Measurements from ENCODE around the gene POU4F3.
"Not testable (repeated sequence)": the region's sequence is repeated elsewhere in the genome, so short reads cannot be mapped to it uniquely, and the experiment has no call there.

Gene POU4F3, protein sequence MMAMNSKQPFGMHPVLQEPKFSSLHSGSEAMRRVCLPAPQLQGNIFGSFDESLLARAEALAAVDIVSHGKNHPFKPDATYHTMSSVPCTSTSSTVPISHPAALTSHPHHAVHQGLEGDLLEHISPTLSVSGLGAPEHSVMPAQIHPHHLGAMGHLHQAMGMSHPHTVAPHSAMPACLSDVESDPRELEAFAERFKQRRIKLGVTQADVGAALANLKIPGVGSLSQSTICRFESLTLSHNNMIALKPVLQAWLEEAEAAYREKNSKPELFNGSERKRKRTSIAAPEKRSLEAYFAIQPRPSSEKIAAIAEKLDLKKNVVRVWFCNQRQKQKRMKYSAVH

DNA sequence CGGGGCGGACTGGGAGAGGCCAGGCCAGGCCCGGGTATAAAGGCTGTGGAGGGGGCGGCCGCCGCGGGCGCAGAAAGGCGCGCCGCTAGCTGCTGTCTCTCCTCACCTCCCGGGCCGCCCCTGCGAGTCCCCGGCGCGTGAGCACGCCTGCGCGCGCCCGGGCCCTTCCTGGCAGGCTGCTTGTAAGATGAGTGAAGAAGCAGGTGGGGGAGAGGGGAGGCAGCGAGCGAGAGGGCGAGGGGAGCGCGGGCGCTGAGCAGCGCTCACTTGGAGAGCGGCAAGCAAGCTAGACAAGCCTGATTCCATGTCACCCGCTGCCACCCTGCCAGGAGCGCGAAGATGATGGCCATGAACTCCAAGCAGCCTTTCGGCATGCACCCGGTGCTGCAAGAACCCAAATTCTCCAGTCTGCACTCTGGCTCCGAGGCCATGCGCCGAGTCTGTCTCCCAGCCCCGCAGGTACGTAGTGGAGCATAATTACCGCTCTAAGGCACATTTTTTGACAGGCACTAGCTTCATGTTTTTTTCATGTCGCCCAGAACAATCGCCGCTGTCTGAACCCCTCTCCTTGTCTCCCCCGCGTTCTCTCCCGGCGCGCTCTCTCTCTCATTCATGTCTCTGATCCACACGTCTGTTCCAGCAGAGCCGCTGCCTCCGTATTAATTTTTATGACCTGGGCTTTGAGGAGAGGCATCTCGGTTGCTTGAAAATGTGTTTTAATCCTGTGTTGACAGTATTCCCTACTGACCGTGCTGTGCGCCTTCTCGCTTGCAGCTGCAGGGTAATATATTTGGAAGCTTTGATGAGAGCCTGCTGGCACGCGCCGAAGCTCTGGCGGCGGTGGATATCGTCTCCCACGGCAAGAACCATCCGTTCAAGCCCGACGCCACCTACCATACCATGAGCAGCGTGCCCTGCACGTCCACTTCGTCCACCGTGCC lies at the start of gene POU4F3:
Gene POU4F3, plus strand, starts transcription at position 66 of the 941 bp plus-strand sequence. Its CDS starts 274 bp downstream, at position 340.
- DNase-seq = no peak

DNA sequence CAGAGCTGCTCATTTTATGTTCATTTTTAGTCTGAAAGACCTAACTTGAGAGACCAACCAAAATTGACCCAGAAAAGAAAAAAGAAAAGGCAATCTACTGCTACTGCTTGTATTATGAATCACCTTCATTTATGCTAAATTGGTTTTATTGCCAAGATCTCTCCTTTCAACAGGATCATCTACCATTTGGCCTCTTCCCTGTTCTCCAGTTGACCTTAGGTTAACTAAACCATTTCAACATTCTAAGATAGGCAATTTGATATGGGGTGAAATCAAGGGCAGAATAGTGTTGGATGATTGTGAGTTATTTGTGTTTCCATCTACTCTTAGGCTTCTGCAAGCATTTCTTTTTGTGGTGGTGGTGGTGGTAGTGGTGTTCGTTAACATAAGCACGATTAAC lies 48.3 kb upstream of the POU4F3 start:
- DNase-seq = no peak

DNA sequence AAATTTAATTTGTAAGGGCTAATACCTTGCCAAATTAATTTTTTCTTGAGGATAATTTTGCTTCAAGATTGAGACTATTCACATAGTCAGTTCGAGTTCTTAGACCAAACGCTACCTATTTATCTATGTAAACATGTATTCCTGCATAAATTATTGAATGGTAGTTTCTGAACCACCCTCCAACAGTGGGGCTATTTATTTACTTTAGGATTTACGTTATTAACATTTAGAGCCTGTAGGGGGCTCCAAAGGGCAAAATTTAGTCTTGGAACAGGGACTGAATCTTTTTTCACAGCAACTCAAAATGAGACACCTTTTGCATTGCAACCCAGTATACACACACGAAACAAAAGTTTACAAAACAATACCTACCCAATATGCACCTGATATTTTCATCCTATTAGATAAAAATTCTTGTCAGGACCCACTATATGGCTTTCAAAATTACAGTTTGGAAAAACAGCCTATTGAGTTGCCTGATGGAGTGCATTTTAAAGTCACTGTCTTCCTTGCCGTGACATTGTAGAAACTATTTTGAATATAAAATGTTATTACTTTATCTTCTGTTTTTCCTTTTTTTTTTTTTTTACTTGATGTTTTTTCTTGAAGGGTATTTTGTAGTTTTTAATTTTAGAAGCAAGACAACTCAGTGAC lies 47.1 kb upstream of the POU4F3 start:
- DNase-seq = no peak

DNA sequence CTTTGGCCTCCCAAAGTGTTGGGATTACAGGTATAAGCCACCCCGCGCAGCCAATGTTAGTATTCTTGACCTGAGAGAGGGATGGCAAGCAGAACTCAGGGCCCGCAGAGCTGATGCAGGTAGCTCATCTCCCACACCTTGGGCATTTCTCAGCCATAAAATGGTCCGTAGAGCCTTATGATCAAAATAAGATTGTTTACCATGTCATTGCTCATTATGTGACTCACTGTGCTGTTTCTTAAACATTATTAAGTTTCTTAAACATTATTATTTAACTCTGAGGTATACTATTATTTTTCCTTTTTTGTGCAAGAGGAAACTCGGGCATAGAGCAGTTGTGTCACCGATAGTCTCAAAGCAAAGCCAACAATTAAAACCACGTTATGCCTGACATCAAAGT lies 42.4 kb upstream of the POU4F3 start:
- no peak for DNase-seq

DNA sequence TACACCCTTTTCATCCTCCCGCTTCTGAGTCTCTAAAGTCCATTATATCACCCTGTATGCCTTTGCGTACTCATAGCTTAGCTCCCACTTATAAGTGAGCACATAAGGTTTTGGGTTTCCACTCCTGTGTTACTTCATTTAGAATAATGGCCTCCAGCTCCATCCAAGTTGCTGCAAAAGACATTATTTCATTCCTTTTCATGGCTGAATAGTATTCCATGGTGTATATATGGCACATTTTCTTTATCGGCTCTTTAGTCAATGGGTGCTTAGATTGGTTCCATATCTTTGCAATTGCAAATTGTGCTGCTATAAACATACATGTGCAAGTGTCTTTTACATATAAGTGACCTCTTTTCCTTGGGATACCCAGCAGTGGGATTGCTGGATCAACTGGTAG lies 39.7 kb upstream of the POU4F3 start:
- DNase-seq = not testable (repeated sequence)

DNA sequence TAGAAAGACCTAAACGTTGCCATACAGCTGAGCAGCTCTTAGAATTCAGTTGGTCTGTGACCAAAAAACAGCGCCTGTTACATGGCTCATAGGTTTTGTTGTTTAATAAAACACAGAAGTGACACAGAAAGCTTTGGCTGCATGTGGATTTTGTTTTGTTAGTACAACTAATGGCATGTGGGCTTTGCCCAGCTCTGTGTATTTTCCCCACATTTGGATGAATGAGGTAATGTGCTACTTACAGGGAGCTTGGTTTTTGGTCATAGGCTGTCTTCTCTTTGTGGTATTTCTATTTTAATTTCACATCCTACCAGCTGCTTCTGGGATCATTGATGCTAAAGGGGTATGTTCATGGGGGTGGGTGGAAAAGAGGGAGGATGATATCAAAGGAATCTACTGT lies 37.0 kb upstream of the POU4F3 start:
- DNase-seq = no peak

DNA sequence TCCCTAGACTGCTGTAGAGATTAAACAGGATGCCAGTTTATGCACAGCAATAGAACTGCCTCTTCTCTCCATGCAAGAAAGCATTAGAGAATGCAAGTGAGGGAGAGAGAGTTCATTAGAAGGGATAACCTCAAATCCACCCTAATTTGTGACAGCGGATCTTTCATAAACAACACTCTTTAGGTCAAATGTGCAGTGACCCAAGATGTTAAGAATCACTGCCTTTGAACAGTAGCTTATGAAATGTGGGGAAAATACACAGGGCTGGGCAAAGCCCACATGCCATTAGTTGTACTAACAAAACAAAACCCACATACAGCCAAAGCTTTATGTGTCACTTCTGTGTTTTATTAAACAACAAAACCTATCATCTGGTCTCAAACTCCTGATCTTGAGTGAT lies 36.2 kb upstream of the POU4F3 start:
- no peak for DNase-seq

DNA sequence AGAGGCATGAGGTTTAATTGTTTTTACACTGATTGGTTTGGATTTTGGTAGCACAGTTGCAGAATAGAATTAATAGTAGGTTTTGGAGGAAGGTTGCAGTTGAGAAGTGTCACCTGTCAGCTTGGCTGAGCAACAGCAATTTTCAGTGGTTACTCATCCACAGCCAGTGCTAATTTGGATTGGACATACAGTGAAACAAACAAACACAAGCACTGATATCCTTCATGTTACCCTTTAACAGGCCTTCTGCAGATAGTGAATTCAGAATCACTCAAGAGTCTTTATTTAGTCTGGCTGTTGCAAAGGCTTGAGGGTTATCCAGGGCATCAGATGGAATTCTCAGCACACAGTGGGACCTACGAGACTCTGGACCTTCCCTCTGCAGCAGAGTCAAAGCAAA lies 31.8 kb upstream of the POU4F3 start:
- no peak for DNase-seq

DNA sequence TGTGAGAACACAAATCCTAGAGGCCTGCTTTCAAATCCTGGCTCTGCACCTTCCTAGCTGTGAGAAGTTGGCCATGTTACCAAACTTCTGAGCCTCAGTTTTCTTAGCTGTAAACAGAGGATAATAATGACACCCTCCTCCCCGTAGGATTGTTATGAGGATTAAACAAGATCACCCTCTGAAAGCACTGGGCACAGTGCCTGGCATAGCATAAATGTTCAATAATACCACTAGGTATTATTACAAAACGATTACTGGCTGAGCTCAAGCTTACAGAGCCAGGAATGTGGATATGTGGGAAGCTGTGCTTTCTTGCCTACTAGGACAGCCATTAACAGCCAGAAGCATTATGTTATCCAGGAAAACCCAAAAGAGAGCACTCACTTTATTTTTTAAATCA lies 30.8 kb upstream of the POU4F3 start:
- no peak for DNase-seq

DNA sequence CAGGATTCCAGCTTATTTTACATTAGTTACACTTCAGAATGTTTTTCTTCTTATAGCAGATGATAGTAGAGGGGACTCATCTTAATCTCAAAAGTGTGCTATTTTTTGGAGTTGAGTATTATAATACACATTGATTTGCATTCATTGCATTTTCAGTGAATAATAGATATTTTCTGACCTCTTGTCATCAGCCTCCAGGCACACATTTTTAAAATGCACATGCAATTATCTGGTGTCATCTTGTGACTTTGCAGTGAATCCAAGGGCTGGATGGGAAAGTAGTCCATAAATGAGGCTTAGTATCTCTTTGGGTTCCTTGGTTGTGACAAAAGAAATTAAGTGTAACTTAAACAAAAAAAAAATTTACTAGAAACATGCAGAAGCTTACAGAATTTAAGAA lies 28.1 kb upstream of the POU4F3 start:
- DNase-seq = no peak

DNA sequence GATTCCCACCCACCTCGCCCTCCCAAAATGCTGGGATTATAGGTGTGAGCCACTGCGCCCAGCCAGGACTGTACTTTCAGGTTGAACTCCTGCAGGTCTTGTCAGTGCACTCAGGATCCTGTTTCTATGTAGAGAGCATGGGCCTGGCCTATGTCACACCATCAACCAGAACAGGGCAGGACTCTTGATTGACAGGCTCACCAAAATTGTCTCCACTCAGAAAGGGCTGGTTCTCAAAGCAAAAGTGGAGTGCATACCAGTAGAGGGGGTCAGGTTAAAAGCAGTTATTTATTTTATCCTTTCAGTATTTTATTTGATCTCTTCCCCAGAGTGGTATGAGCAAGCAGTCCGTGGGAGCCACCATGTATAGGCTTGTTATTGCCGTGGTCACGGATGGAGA lies 27.4 kb upstream of the POU4F3 start:
- no peak for DNase-seq

DNA sequence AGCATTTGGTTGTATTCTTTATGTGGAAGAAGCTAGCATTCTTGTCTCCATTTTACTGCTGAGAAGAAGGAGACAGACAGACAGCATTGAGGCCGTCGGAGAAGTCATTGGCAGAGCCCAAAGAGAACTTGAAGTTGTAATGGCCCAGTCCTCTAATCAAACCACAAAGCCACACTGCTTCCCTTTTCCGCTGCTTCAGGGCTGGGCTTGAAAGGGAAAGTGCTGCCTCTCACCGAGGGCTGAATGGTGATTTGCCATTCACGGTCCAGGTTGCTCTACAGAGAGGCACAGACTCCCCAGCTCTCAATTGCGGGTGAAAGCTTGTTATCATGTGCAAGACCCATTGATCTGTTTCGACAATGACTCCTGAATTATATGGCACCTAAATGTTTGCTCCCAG lies 25.6 kb upstream of the POU4F3 start:
- peak; percentile 23 for DNase-seq

DNA sequence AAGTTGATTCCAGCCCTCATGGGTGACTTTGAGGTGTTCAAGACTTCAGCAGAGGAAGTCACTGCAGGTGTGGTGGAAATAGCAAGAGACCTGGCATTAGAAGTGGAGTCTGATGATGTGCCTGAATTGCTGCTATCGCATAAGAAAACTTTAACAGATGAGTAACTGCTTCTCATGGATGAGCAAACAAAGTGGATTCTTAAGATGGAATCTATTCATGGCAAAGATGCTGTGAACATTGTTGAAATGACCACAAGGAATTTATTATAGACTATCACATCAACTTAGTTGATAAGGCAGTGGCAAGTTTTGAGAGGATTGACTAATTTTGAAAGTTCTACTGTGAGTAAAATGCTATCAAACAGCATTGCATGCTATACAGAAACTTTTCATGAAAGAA lies 17.1 kb upstream of the POU4F3 start:
- DNase-seq = no peak

DNA sequence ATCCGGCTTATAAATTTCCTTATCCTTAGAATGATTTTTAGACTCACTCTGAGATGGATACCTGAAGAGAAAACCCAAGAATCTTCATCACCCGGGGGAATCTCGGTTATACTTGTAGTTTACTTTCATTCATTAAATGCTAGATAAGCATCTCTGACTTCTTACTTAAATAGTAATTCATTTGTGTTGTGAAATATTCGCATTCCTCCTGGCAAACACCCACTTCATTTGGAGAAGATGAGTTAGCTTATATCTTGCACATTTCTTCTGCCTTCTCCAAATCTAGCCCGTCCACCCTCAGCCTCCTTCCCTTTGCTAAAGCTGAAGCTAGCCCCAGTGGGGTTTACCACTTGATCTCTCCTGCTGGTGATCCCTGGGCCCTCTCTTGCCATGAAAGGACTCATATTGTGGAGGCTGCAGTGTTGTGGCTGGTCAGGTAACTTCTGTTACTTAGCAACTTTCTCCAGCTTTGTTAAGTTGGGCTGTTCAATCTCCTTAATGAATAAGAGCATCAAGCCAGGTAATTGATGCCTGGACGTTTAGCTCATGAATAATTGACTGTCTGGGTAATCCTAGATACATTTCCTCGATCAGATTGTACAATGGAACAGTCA lies 11.3 kb upstream of the POU4F3 start:
- no peak for DNase-seq

DNA sequence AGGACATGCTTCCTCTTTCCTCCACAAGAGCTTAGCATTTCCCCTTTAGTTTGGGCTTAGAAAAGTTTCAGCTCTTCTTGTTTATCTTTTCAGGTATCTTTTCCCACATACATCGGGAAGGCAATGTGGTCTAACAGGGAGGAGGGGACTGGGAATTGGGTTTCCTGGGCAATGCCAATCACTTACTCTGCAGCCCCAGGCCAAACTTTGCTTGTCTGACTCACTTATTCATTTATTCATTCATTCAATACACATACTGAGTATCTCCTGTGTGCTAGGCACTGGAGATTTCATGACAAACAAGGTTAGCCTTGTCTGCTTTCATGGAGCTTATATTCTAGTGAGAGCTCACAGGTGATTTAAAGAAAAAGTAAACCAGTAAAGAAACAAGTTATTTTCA lies 10.7 kb upstream of the POU4F3 start:
- no peak for DNase-seq

DNA sequence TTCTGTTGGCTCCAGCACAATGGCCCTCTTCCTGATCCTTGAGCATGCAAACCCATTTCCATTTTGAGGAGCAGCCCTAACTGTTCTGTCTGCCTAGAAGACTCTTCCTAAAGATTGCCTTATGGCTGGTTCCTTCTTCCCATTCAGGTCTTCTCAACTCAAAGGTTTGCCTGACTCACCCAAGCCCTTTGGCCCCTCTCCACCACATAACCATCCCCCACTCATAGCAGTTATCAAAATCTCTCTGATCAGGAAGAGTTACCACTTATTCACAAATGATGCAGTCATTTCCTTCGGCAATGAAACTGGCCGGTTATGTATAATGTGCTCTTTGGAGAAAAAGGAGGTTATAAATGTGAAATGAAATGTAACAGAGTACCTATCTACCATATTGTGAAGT lies 8.9 kb upstream of the POU4F3 start:
- no peak for DNase-seq

DNA sequence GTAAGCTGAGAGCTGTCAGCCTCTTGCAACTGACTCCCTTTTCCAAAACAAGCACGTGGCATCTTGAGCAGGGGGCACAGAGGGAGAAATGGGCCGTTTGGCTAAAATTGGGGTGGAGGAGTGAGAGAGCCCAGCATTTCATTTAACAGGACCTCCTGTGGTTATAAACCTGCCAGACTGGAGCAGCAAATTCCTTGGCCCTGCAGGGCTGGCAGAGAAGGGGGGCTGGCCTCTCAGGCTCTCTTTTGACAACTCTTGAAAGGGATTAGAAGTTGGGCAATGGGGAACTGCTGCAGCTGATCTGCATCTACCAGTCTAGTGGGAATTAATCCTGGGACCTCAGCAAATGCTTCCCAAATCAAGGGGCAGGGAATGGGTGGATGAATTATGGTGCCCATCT lies 7.2 kb upstream of the POU4F3 start:
- no peak for DNase-seq

DNA sequence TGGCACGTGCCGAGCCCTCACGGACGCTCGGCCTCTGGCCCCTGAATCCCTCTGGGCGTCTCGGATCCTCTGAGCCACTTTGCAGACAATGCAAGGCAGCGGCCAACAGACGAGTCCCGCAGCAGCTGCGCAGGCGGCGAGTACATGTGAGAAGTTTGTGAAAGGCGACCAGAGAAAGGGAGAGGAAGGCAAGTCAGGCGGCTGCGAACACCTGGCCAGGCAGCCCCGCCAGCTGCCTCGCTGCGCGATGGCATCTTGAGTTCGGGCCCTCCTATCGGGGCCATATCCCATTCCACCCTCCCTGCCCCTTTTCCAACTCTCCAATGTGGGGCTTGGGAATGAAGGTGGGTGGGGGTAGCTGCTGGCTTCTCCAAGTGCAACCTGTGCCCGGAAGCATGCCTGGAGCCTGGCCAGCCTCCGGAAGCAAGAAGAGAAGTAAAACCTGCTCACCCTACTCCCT lies 4.5 kb upstream of the POU4F3 start:
- no peak for DNase-seq

DNA sequence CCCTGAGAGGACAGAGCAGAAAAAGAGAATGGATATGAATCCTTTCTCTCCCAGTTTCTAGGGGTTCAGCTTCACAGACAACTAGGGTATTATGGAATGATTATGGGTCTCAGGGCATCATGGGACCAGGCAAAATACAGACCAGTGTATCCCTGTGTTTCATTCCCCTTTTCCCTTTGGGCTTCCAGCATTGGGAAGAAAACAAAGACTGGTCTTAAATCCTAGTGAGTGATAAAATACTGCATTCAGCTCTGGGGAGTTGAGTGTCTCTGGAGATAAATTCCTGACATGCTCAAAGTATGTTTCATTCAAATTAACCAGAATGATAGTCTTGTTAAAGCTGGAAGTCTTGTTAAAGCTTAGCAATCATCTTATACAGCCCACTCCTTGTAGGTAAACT lies 2.4 kb upstream of the POU4F3 start:
- DNase-seq = no peak

DNA sequence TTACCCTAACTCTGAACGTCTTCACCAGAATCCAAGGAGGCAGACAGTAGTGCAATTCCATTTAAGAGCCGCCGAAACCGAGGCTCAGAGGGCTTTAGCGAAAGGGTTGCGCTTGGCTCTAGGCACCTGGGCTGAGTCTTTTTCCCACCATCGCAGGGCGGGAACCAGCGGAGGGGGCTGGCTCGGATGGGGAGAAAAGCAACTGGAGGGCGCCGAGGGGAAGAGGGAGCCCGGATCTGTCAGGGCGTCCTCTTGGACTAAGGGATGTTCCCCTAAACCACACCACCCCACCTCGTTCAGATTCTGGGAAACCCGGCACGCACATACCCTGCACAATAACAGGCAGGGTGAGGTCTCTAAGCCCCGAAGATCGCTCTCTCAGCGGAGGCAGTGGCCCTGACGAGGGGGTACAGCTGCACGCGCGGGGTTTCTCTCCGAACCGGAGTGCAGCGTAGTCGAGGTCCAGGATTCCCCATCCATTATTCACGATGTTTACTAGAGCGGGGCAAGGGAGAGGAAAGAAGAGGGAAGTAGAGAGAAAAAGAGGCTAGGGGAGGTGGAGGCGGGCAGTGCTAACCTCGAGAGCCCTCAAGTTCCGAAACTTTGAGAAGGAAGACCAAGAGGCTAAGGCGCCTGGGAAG lies 1.3 kb upstream of the POU4F3 start:
- DNase-seq = no peak

DNA sequence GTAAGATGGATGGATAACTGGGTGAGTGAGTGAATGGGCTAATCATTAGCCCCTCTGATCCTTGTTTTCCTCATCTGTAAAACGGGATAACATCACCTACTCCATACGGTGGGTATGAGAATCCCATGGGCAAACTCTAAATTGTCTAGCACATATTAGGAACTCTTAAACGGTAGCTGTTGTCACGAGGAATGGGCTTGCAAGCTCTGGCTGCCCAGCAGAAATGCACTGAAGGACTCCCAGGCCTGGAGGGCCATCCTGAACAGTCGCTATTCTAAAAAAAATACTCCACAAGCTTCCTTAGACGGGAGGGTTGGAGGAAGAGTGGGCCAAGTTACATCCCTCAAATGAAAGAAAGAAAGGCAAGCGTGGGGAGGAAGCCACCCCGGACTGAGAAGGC lies 711 bp upstream of the POU4F3 start:
- DNase-seq = no peak

DNA sequence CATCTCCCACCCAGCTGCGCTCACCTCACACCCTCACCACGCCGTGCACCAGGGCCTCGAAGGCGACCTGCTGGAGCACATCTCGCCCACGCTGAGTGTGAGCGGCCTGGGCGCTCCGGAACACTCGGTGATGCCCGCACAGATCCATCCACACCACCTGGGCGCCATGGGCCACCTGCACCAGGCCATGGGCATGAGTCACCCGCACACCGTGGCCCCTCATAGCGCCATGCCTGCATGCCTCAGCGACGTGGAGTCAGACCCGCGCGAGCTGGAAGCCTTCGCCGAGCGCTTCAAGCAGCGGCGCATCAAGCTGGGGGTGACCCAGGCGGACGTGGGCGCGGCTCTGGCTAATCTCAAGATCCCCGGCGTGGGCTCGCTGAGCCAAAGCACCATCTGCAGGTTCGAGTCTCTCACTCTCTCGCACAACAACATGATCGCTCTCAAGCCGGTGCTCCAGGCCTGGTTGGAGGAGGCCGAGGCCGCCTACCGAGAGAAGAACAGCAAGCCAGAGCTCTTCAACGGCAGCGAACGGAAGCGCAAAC lies 1.1 kb downstream of the POU4F3 start:
- DNase-seq = no peak

All from CD4-positive, alpha-beta T cell treated with Interleukin-15 for 1 hour (primary cell).